CD4-positive, alpha-beta T cell treated with Interleukin-4 for 4 hours (primary cell): ENCODE measurements around the gene HYDIN.

Experiments
- DNase-seq: peaks from one replicate; pipeline ENCODE4 v3.0.0-alpha.2; 2020

HYDIN gene

DNA sequence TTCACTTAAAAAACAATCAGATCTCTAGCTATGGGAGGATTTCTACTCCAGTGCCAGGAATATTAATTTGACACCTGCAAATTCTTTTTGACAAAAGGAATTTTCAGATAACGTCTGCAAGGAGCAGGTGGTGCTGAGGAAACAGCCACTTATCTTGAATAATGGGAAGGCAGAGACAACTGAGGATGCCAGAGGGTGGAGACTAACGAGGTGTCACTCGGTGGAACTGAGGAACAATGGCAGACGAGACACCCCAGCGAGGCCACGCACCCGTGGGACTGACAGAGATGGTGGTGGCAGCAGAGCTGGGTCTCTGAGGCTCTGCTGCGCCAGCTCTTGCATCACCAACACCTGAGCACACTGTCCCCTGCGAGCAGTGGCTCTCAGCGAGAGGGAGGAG, 471.7 kb downstream of the HYDIN start:
- no peak for DNase-seq
